ENCODE results near the gene HTATSF1.

- no peak for TF ChIP-seq FOXK2 (IDR thresholded peaks at IDR 0.05)
- no peak for TF ChIP-seq HDAC2 (IDR thresholded peaks at IDR 0.05)
- TF ChIP-seq, protein P1, sequence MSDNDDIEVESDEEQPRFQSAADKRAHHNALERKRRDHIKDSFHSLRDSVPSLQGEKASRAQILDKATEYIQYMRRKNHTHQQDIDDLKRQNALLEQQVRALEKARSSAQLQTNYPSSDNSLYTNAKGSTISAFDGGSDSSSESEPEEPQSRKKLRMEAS (IDR thresholded peaks at IDR 0.05; ENCODE audit: low read depth, low read length), result no peak
- TF ChIP-seq, protein P2, sequence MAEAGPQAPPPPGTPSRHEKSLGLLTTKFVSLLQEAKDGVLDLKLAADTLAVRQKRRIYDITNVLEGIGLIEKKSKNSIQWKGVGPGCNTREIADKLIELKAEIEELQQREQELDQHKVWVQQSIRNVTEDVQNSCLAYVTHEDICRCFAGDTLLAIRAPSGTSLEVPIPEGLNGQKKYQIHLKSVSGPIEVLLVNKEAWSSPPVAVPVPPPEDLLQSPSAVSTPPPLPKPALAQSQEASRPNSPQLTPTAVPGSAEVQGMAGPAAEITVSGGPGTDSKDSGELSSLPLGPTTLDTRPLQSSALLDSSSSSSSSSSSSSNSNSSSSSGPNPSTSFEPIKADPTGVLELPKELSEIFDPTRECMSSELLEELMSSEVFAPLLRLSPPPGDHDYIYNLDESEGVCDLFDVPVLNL (IDR thresholded peaks at IDR 0.05; ENCODE audit: low read depth, low read length), result no peak
- no peak for TF ChIP-seq SUZ12 (IDR thresholded peaks at IDR 0.05; ENCODE audit: unreplicated experiment)
- no peak for TF ChIP-seq CTCF (IDR thresholded peaks at IDR 0.05 in 2 of 3, conservative IDR thresholded peaks at IDR 0.05 in 1 of 3; ENCODE audit: control insufficient read depth in 2 of 3, extremely low read depth in 1 of 3, insufficient read depth in 1 of 3, low read depth in 3 of 3, low read length in 3 of 3)
- no peak for TF ChIP-seq EZH2 (IDR thresholded peaks at IDR 0.05; ENCODE audit: borderline replicate concordance, control insufficient read depth, low read depth, low read length)
- TF ChIP-seq HCFC1 (IDR thresholded peaks at IDR 0.05; ENCODE audit: low read length), result no peak
- TF ChIP-seq IRF3 (IDR thresholded peaks at IDR 0.05), result no peak
- TF ChIP-seq POLR2AphosphoS5 (IDR thresholded peaks at IDR 0.05; ENCODE audit: low read length), result no peak
These were observed 28.8 kb upstream of the HTATSF1 start for GRCh38 chrX:136468391-136469103.

Data from GM12878 (cell line).